ENCODE measurements around the gene XAGE2.
"Not testable (repeated sequence)": the region's sequence is repeated elsewhere in the genome, so short reads cannot be mapped to it uniquely, and the experiment has no call there.

XAGE2 gene

GRCh38 chrX:52368368-52369055, at the start of gene XAGE2:
XAGE2 (plus strand) TSS chrX:52369021; CDS start chrX:52370015, 994 bp downstream.
- DNase-seq (ENCODE audit: low read depth), result no peak

GRCh38 chrX:52337410-52337809, 31.4 kb upstream of the XAGE2 start:
- DNase-seq (ENCODE audit: low read depth), result no peak

GRCh38 chrX:52341493-52341892, 27.3 kb upstream of the XAGE2 start:
- no peak for DNase-seq (ENCODE audit: low read depth)

GRCh38 chrX:52343131-52343530, 25.7 kb upstream of the XAGE2 start:
- not testable (repeated sequence) for DNase-seq (ENCODE audit: low read depth)

- DNase-seq (ENCODE audit: low read depth), result not testable (repeated sequence)
These were observed 23.4 kb upstream of the XAGE2 start for GRCh38 chrX:52345402-52345801.

GRCh38 chrX:52346174-52347165, 22.4 kb upstream of the XAGE2 start:
- DNase-seq (ENCODE audit: low read depth), result no peak

GRCh38 chrX:52349681-52350080, 19.1 kb upstream of the XAGE2 start:
- no peak for DNase-seq (ENCODE audit: low read depth)

- DNase-seq (ENCODE audit: low read depth), result no peak
These were observed 16.3 kb upstream of the XAGE2 start for GRCh38 chrX:52352551-52352950.

- no peak for DNase-seq (ENCODE audit: low read depth)
These were observed 15.0 kb upstream of the XAGE2 start for GRCh38 chrX:52353838-52354237.

GRCh38 chrX:52355108-52355507, 13.7 kb upstream of the XAGE2 start:
- no peak for DNase-seq (ENCODE audit: low read depth)

GRCh38 chrX:52359614-52360232, 9.1 kb upstream of the XAGE2 start:
- DNase-seq (ENCODE audit: low read depth), result no peak

- DNase-seq (ENCODE audit: low read depth), result no peak
These were observed 6.9 kb upstream of the XAGE2 start for GRCh38 chrX:52361941-52362340.

GRCh38 chrX:52363247-52363883, 5.5 kb upstream of the XAGE2 start:
- DNase-seq (ENCODE audit: low read depth), result no peak

- DNase-seq (ENCODE audit: low read depth), result no peak
These were observed 10.0 kb downstream of the XAGE2 start for GRCh38 chrX:52378870-52379269.

GRCh38 chrX:52380993-52381392, 12.2 kb downstream of the XAGE2 start:
- no peak for DNase-seq (ENCODE audit: low read depth)

GRCh38 chrX:52410439-52411394, 41.9 kb downstream of the XAGE2 start:
- no peak for DNase-seq (ENCODE audit: low read depth)

GRCh38 chrX:52415304-52415703, 46.5 kb downstream of the XAGE2 start:
- DNase-seq (ENCODE audit: low read depth), result no peak

GRCh38 chrX:52416816-52417215, 48.0 kb downstream of the XAGE2 start:
- no peak for DNase-seq (ENCODE audit: low read depth)

GRCh38 chrX:52420824-52421443, 52.1 kb downstream of the XAGE2 start:
- no peak for DNase-seq (ENCODE audit: low read depth)

- no peak for DNase-seq (ENCODE audit: low read depth)
These were observed 54.1 kb downstream of the XAGE2 start for GRCh38 chrX:52422884-52423283.

GRCh38 chrX:52424656-52425055, 55.8 kb downstream of the XAGE2 start:
- no peak for DNase-seq (ENCODE audit: low read depth)

Data from activated T-helper 1 cell treated with Interleukin-2 at 50 U/mL for 16 hours (primary cell).